IPS-18a (cell line): Measurements from ENCODE around the gene ACER3.
"Not testable (repeated sequence)": the region's sequence is repeated elsewhere in the genome, so short reads cannot be mapped to it uniquely, and the experiment has no call there.

ENCODE experiments used
- H3K27ac ChIP-seq: one replicate; pipeline ENCODE4 v1.5.1; 2013; ENCODE audit warnings: low read length
- H3K27me3 ChIP-seq: one replicate; pipeline ENCODE4 v1.6.1; 2013; ENCODE audit warnings: mild to moderate bottlenecking, low read length; ENCODE audit not compliant: control insufficient read depth, insufficient read depth
- H3K36me3 ChIP-seq: one replicate; pipeline ENCODE4 v1.6.1; 2013; ENCODE audit warnings: low read depth, low read length; ENCODE audit not compliant: control insufficient read depth
- H3K4me1 ChIP-seq: one replicate; pipeline ENCODE4 v1.6.1; 2013; ENCODE audit warnings: low read depth, low read length; ENCODE audit not compliant: control insufficient read depth
- H3K4me3 ChIP-seq: one replicate; pipeline ENCODE4 v1.5.1; 2013; ENCODE audit warnings: low read length
- H3K9ac ChIP-seq: one replicate; pipeline ENCODE4 v1.6.1; 2013; ENCODE audit warnings: mild to moderate bottlenecking, low read length, moderate library complexity
- H3K9me3 ChIP-seq: one replicate; pipeline ENCODE4 v1.6.1; 2013; ENCODE audit warnings: low read depth, low read length; ENCODE audit not compliant: control insufficient read depth

The ACER3 gene

GRCh38 chr11:76880956-76881355 is 20.2 kb downstream of the ACER3 start:
- H3K9me3 ChIP-seq = no peaks in the 10 kb centered on the region
- H3K27ac ChIP-seq = no peak overlapping the region
- no peak overlapping the region for H3K9ac ChIP-seq
- no peaks in the 10 kb centered on the region for H3K36me3 ChIP-seq
- H3K27me3 ChIP-seq = no peaks in the 10 kb centered on the region
- no peak overlapping the region for H3K4me3 ChIP-seq
- no peaks in the 10 kb centered on the region for H3K4me1 ChIP-seq

- no peak overlapping the region for H3K27ac ChIP-seq
- no peaks in the 10 kb centered on the region for H3K27me3 ChIP-seq
- no peak overlapping the region for H3K4me3 ChIP-seq
- H3K9ac ChIP-seq = no peak overlapping the region
- H3K4me1 ChIP-seq = no peaks in the 10 kb centered on the region
- H3K9me3 ChIP-seq = no peaks in the 10 kb centered on the region
- H3K36me3 ChIP-seq = no peaks in the 10 kb centered on the region
Measured at GRCh38 chr11:76885390-76886097, 24.8 kb downstream of the ACER3 start.

DNA sequence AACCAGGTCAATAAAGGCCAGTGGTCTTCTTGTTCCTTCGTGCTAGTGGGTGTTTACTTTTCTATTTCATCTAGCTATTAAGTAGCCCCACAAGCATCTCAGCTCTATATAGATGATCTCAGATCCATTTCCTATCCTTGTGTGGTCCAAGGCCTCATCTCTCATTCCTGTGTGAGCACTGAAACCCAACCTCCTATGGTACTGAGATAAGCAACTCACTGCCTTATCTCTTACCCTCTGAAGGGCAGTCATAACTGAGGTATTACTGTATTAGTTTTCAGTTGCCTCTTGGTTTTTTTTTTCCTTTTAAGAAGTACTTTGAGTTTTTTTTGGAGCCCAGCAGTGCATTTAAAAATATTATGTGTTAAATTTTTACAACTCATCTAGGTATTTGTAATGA is 28.3 kb downstream of the ACER3 start:
- H3K4me1 ChIP-seq = no peaks in the 10 kb centered on the region
- H3K4me3 ChIP-seq = no peak overlapping the region
- no peaks in the 10 kb centered on the region for H3K27me3 ChIP-seq
- H3K9ac ChIP-seq = no peak overlapping the region
- H3K9me3 ChIP-seq = no peaks in the 10 kb centered on the region
- H3K27ac ChIP-seq = no peak overlapping the region
- no peaks in the 10 kb centered on the region for H3K36me3 ChIP-seq

DNA sequence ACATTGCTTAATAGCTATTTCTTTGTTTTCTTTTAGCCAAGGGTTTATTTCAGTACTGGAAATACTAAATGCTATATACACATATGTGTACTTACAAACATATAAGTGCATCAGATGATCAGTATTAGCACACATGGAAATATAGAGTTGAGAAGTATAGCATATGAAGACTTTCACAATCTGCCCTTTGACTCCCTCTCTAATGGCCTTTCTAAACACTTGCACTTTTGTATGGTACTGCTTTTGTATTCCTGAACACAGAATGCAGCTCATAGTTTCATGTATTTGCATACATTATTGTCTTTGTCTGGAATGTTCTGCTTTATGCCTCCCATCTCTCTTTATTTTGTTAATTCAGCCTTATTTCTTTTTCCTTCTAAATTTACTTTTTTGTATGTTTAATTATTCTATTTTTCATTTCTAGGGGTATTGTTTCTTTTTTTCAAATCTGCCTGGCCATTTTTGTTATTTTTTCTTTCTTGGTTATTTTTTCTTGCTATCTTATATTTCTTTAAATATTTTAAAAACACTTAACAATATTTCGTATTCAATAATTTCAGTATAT is 28.8 kb downstream of the ACER3 start:
- Histone ChIP-seq H3K36me3 (no peaks in the 10 kb centered on the region), H3K9ac (no peak overlapping the region), H3K27ac (no peak overlapping the region), H3K4me1 (no peaks in the 10 kb centered on the region), H3K27me3 (no peaks in the 10 kb centered on the region), H3K4me3 (no peak overlapping the region), H3K9me3 (no peaks in the 10 kb centered on the region)

GRCh38 chr11:76890329-76890728 is 29.6 kb downstream of the ACER3 start:
- Histone ChIP-seq H3K4me3 (no peak overlapping the region), H3K27ac (no peak overlapping the region), H3K9ac (no peak overlapping the region), H3K27me3 (no peaks in the 10 kb centered on the region), H3K4me1 (no peaks in the 10 kb centered on the region), H3K9me3 (no peaks in the 10 kb centered on the region), H3K36me3 (no peaks in the 10 kb centered on the region)

DNA sequence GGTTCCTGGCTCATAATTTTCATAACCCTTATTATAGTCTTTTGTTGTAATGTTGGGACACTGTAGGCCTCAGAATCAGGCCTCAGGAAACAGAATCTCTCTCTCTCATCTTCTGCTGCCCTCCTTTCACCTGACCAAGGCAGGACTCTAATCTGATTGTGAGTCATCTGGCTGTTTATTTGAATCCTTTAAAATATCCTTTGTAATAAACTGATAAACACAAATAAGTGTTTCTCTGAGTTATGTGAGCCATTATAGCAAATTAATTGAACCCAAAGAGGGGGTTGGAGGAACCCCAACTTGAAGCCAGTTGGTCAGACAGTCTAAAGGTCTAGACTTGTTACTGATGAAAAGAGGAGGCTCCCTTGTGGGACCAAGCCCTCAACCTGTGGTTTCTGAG is 30.6 kb downstream of the ACER3 start:
- Histone ChIP-seq H3K9me3 (no peaks in the 10 kb centered on the region), H3K27ac (no peak overlapping the region), H3K4me1 (no peaks in the 10 kb centered on the region), H3K27me3 (no peaks in the 10 kb centered on the region), H3K36me3 (no peaks in the 10 kb centered on the region), H3K4me3 (no peak overlapping the region), H3K9ac (no peak overlapping the region)

DNA sequence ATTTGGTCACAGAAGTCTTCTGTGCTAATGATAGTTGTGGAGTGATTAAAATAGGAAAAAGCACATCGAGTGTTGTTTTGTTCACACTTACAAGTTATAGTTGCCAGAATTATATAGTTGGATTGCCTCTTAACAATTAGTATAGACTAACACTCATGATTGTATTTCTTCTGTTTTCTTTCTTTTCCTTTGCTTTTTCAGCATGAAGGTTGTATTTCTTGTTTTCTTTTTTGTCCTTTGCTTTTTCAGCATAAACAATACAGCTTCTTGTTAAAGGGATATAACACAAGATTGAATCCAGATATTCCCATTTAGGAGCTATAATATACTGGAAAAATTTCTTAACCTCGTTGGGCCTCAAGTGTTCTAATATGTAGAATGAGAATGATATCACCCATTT is 31.1 kb downstream of the ACER3 start:
- H3K9ac ChIP-seq = no peak overlapping the region
- no peaks in the 10 kb centered on the region for H3K27me3 ChIP-seq
- no peaks in the 10 kb centered on the region for H3K4me1 ChIP-seq
- no peak overlapping the region for H3K4me3 ChIP-seq
- no peaks in the 10 kb centered on the region for H3K9me3 ChIP-seq
- no peaks in the 10 kb centered on the region for H3K36me3 ChIP-seq
- H3K27ac ChIP-seq = no peak overlapping the region

DNA sequence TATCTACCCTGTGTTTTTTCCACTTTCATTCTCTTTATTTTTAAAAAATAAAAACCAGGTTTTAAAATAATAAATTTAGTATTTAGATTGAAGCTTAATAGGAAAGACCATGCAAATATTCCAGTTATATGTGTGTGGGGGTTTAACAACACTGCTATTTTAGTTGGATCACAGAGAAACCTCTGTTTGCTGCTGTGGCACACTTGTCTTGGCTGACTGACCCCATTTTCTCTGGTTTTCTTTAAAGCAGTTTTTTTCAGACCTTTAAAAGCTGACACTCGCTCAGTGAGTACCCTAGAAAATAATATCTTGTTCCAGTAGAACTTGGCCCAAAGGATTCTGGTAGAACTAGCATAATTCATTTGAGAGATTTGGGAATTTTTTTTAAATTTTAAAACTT is 31.6 kb downstream of the ACER3 start:
- H3K9ac ChIP-seq = no peak overlapping the region
- no peaks in the 10 kb centered on the region for H3K27me3 ChIP-seq
- no peaks in the 10 kb centered on the region for H3K9me3 ChIP-seq
- no peaks in the 10 kb centered on the region for H3K4me1 ChIP-seq
- no peak overlapping the region for H3K4me3 ChIP-seq
- H3K36me3 ChIP-seq = no peaks in the 10 kb centered on the region
- no peak overlapping the region for H3K27ac ChIP-seq

DNA sequence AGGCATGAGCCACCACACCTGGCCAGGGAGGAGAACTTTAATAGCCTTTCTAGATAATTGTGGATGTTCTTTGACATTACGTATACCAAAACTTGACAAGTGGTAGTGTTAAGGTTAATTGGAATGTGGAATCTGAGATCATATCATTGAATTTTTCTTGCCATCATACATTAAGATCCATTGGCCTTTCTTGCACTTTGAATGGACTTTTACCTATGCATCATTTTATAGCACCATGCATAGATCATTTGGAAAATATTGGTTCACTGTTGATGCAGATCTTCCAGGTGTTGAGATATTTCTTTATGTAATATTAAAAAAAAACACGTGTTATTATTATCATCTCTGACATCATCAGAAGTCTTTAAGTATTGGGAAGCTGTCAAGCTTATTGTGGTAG is 36.5 kb downstream of the ACER3 start:
- Histone ChIP-seq H3K4me3 (no peak overlapping the region), H3K36me3 (no peaks in the 10 kb centered on the region), H3K27ac (no peak overlapping the region), H3K4me1 (peaks cover 6% of the 10 kb centered on the region), H3K9ac (no peak overlapping the region), H3K27me3 (no peaks in the 10 kb centered on the region), H3K9me3 (no peaks in the 10 kb centered on the region)

- no peaks in the 10 kb centered on the region for H3K27me3 ChIP-seq
- peaks cover 14% of the 10 kb centered on the region for H3K4me1 ChIP-seq
- no peaks in the 10 kb centered on the region for H3K36me3 ChIP-seq
- H3K9me3 ChIP-seq = no peaks in the 10 kb centered on the region
- H3K9ac ChIP-seq = no peak overlapping the region
- H3K27ac ChIP-seq = no peak overlapping the region
- H3K4me3 ChIP-seq = no peak overlapping the region
Measured at GRCh38 chr11:76901144-76901543, 40.4 kb downstream of the ACER3 start.

DNA sequence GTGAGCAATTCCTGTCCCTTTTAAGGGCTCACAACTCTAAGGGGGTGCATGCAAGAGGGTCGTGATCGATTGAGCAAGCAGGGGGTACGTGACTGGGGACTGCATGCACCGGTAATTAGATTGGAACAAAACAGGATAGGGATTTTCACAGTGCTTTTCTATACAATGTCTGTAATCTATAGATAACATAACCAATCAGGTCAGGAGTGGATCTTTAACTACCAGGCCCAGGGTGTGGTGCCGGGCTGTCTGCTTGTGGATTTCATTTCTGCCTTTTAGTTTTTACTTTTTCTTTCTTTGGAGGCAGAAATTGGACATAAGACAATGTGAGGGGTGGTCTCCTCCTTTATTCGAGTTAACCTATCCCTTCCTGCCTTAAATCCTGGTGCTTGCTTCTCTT is 40.9 kb downstream of the ACER3 start:
- not testable (repeated sequence) for H3K36me3 ChIP-seq, H3K27me3 ChIP-seq, H3K9ac ChIP-seq, H3K9me3 ChIP-seq, H3K4me3 ChIP-seq, H3K27ac ChIP-seq
- peaks cover 14% of the 10 kb centered on the region for H3K4me1 ChIP-seq
